ENCODE data around the gene RFXAP. TPM values are rescaled to one million over a fixed set of nuclear protein-coding genes. Genes with fewer than 3 reads are reported as not detected.

The RFXAP gene
- total RNA-seq, 1 donor from 2014 or later = 9.6 TPM

- POLR2A ChIA-PET = no interaction called here
- Mint-ChIP-seq H3K4me1 (peaks cover 44% of the 10 kb centered on the region), H3K4me3 (peak overlapping the region; percentile 93), H3K36me3 (ENCODE audit: low read depth) (peaks cover 11% of the 10 kb centered on the region), H3K27ac (peak overlapping the region; percentile 90), H3K9me3 (no peaks in the 10 kb centered on the region), H3K27me3 (no peaks in the 10 kb centered on the region)
- DNase-seq (no peak), ATAC-seq (ENCODE audit: low read depth) (no peak)
- CTCF ChIA-PET = no interaction called here
- no peak for TF ChIP-seq CTCF (IDR thresholded peaks at IDR 0.05)
- intact Hi-C loops (cut with micrococcal nuclease) = no loop called here
Measured at GRCh38 chr13:36820222-36820621, 1.2 kb downstream of the RFXAP start.

- CTCF ChIA-PET = interaction anchor here (1.4 kb wide), 1 partner anchor 13 kb away, joined by 3 read pairs; no protein-coding TSS in a partner anchor
Measured at GRCh38 chr13:36822785-36823184, 3.8 kb downstream of the RFXAP start.

GRCh38 chr13:36829753-36830152 lies 10.7 kb downstream of the RFXAP start:
- ATAC-seq (ENCODE audit: low read depth) (no peak), DNase-seq (no peak)
- POLR2A ChIA-PET = no interaction called here
- H3K27me3 Mint-ChIP-seq = no peaks in the 10 kb centered on the region
- H3K4me1 Mint-ChIP-seq = no peaks in the 10 kb centered on the region
- H3K27ac Mint-ChIP-seq = no peak overlapping the region
- no peak for TF ChIP-seq CTCF (IDR thresholded peaks at IDR 0.05)
- no peak overlapping the region for H3K4me3 Mint-ChIP-seq
- CTCF ChIA-PET = no interaction called here
- no peaks in the 10 kb centered on the region for H3K9me3 Mint-ChIP-seq
- intact Hi-C loops (cut with micrococcal nuclease) = no loop called here
- H3K36me3 Mint-ChIP-seq (ENCODE audit: low read depth) = peaks cover 34% of the 10 kb centered on the region

More at GRCh38 chr13:36822785-36823184, 3.8 kb downstream of the RFXAP start:
- Mint-ChIP-seq H3K9me3 (no peaks in the 10 kb centered on the region), H3K27ac (no peak overlapping the region), H3K36me3 (ENCODE audit: low read depth) (peaks cover 21% of the 10 kb centered on the region), H3K4me3 (no peak overlapping the region), H3K27me3 (no peaks in the 10 kb centered on the region), H3K4me1 (peaks cover 44% of the 10 kb centered on the region)
- DNase-seq = no peak
- intact Hi-C loops (cut with micrococcal nuclease) = no loop called here
- POLR2A ChIA-PET = no interaction called here
- no peak for TF ChIP-seq CTCF (IDR thresholded peaks at IDR 0.05)
- ATAC-seq (ENCODE audit: low read depth) = no peak

GRCh38 chr13:36831291-36831690 lies 12.3 kb downstream of the RFXAP start:
- DNase-seq (no peak), ATAC-seq (ENCODE audit: low read depth) (no peak)
- no peak for TF ChIP-seq CTCF (IDR thresholded peaks at IDR 0.05)
- ChIA-PET POLR2A (no interaction called here), CTCF (no interaction called here)
- no peaks in the 10 kb centered on the region for H3K4me1 Mint-ChIP-seq
- peaks cover 28% of the 10 kb centered on the region for H3K36me3 Mint-ChIP-seq (ENCODE audit: low read depth)
- intact Hi-C loops (cut with micrococcal nuclease) = no loop called here
- no peak overlapping the region for H3K27ac Mint-ChIP-seq
- no peaks in the 10 kb centered on the region for H3K9me3 Mint-ChIP-seq
- no peak overlapping the region for H3K4me3 Mint-ChIP-seq
- H3K27me3 Mint-ChIP-seq = no peaks in the 10 kb centered on the region

- intact Hi-C loops (cut with micrococcal nuclease) = no loop called here
- no peak for DNase-seq
- Mint-ChIP-seq H3K4me3 (no peak overlapping the region), H3K36me3 (ENCODE audit: low read depth) (peaks cover 10% of the 10 kb centered on the region), H3K27me3 (no peaks in the 10 kb centered on the region), H3K9me3 (no peaks in the 10 kb centered on the region), H3K27ac (no peak overlapping the region), H3K4me1 (no peaks in the 10 kb centered on the region)
- no peak for ATAC-seq (ENCODE audit: low read depth)
- ChIA-PET CTCF (no interaction called here), POLR2A (no interaction called here)
- no peak for TF ChIP-seq CTCF (IDR thresholded peaks at IDR 0.05)
Measured at GRCh38 chr13:36834299-36834698, 15.3 kb downstream of the RFXAP start.
